ENCODE measurements around the gene CLDN10.
A peak's percentile ranks its signal among the peaks of the same experiment; 100 is the strongest.
"Not testable (repeated sequence)": the region's sequence is repeated elsewhere in the genome, so short reads cannot be mapped to it uniquely, and the experiment has no call there.

The CLDN10 gene

GRCh38 chr13:95552208-95552538 lies 347 bp upstream of the CLDN10 start:
- TF ChIP-seq CTCF (conservative IDR thresholded peaks at IDR 0.05; ENCODE audit: low read depth, low read length): no peak
- no peak for DNase-seq (ENCODE audit: low read depth)
- H3K4me3 ChIP-seq (ENCODE audit: low read depth, low read length): no peak overlapping the region

- no peak for DNase-seq (ENCODE audit: low read depth)
- H3K4me3 ChIP-seq (ENCODE audit: low read depth, low read length): no peak overlapping the region
Measured at GRCh38 chr13:95553581-95554385, 1.3 kb downstream of the CLDN10 start.

DNA sequence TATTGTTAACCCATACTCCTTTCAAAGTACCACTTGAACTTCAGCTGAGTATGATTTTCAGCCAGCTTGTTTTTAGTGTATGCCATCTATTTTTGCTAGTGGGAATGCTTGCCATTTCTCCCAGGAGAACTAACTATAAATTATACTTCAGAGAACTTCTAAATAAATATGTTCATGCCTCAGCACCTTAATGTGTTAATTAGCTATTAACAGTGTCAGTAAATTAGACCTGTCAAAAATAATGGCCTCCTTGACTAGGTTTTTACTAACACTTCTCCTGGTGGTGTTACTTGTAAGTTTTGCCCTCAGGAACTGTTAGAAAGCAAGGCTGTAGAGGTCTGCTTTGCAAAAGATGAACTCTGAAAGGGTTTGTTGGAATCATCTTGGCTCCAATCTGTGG lies 4.5 kb downstream of the CLDN10 start:
- DNase-seq (ENCODE audit: low read depth): no peak
- TF ChIP-seq CTCF (conservative IDR thresholded peaks at IDR 0.05; ENCODE audit: low read depth, low read length): no peak
- no peak overlapping the region for H3K4me3 ChIP-seq (ENCODE audit: low read depth, low read length)

More at GRCh38 chr13:95553581-95554385, 1.3 kb downstream of the CLDN10 start:
- TF ChIP-seq CTCF (conservative IDR thresholded peaks at IDR 0.05; ENCODE audit: low read depth, low read length): no peak

GRCh38 chr13:95559100-95559499 lies 6.6 kb downstream of the CLDN10 start:
- no peak overlapping the region for H3K4me3 ChIP-seq (ENCODE audit: low read depth, low read length)
- no peak for TF ChIP-seq CTCF (conservative IDR thresholded peaks at IDR 0.05; ENCODE audit: low read depth, low read length)
- DNase-seq (ENCODE audit: low read depth): no peak

DNA sequence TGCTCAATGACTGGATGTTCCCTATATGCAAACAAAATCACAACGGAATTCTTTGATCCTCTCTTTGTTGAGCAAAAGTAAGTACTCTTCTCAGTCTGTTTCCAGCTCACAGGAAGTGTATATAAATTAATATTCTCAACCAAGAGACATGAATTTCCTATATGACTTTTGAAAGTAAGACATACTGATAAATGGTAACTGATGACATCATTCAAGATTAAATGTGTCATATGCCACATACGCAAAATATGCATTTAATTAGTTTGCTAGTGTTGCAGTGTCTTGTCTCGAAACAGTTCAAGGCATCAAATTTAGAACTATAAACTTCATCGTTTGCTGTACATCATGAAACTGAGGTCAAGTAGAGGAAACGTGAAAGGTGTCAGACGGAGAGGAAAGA lies 7.9 kb downstream of the CLDN10 start:
- H3K4me3 ChIP-seq (ENCODE audit: low read depth, low read length): no peak overlapping the region
- DNase-seq (ENCODE audit: low read depth): no peak
- TF ChIP-seq CTCF (conservative IDR thresholded peaks at IDR 0.05; ENCODE audit: low read depth, low read length): no peak

GRCh38 chr13:95564091-95564490 lies 11.6 kb downstream of the CLDN10 start:
- peak; percentile 43 for TF ChIP-seq CTCF (conservative IDR thresholded peaks at IDR 0.05; ENCODE audit: low read depth, low read length)
- H3K4me3 ChIP-seq (ENCODE audit: low read depth, low read length): no peak overlapping the region
- DNase-seq (ENCODE audit: low read depth): peak; percentile 46

- no peak for TF ChIP-seq CTCF (conservative IDR thresholded peaks at IDR 0.05; ENCODE audit: low read depth, low read length)
- DNase-seq (ENCODE audit: low read depth): peak; percentile 63
- H3K4me3 ChIP-seq (ENCODE audit: low read depth, low read length): no peak overlapping the region
Measured at GRCh38 chr13:95564733-95565291, 12.3 kb downstream of the CLDN10 start.

DNA sequence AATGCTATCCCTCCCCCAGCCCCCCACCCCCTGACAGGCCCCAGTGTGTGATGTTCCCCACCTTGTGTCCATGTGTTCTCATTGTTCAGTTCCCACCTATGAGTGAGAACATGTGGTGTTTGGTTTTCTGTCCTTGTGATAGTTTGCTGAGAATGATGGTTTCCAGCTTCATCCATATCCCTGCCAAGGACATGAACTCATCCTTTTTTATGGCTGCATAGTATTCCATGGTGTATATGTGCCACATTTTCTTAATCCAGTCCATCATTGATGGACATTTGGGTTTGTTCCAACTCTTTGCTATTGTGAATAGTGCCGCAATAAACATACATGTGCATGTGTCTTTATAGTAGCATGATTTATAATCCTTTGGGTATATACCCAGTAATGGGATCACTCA lies 13.2 kb downstream of the CLDN10 start:
- not testable (repeated sequence) for DNase-seq (ENCODE audit: low read depth)

More for the DNA sequence above, 13.2 kb downstream of the CLDN10 start:
- not testable (repeated sequence) for H3K4me3 ChIP-seq (ENCODE audit: low read depth, low read length)
